Activated CD8-positive, alpha-beta memory T cell treated with anti-CD3 and anti-CD28 coated beads, Interleukin-2, amount 10 ng/mL, durations not matched to agents 7 days and 5 days (primary cell): ENCODE results near the gene GPC6. TPM values are rescaled to one million over a fixed set of nuclear protein-coding genes. Genes with fewer than 3 reads are reported as not detected.
"Not testable (repeated sequence)": the region's sequence is repeated elsewhere in the genome, so short reads cannot be mapped to it uniquely, and the experiment has no call there.

Experiments used
- ATAC-seq: fragments of 150-1000 bp; cut with Tn5 transposase; one replicate; pipeline ENCODE4 v1.10.0; 2021; ENCODE audit warnings: moderate library complexity
- CTCF ChIA-PET: fragments of 350-600 bp; sonication (Branson Sonifier 250); formaldehyde crosslinking; loops from one replicate; lab custom pipeline; 2021; ENCODE audit warnings: antibody characterized with exemption; lab: Charles Lee
- DNase-seq: peaks from one replicate; pipeline ENCODE4 v3.0.0-alpha.2; 2020
- H3K27ac Mint-ChIP-seq: one replicate; pipeline ENCODE4 v1.8.0; 2021; ENCODE audit warnings: mild to moderate bottlenecking, mixed read lengths
- H3K27me3 Mint-ChIP-seq: one replicate; pipeline ENCODE4 v1.8.0; 2021; ENCODE audit warnings: mixed read lengths
- H3K36me3 Mint-ChIP-seq: one replicate; pipeline ENCODE4 v1.8.0; 2021; ENCODE audit warnings: mild to moderate bottlenecking, mixed read lengths
- H3K4me1 Mint-ChIP-seq: one replicate; pipeline ENCODE4 v1.8.0; 2021; ENCODE audit warnings: mixed read lengths
- H3K4me3 Mint-ChIP-seq: one replicate; pipeline ENCODE4 v1.8.0; 2021; ENCODE audit warnings: mild to moderate bottlenecking, moderate library complexity, mixed read lengths
- H3K9me3 Mint-ChIP-seq: one replicate; pipeline ENCODE4 v1.8.0; 2022; ENCODE audit warnings: low read depth, mixed read lengths
- total RNA-seq, 2 experiments: library from RNA; stranded (reverse); gene quantifications; one replicate each; pipeline ENCODE4 v1.2.3, GENCODE V29; 2021

The GPC6 gene
- total RNA-seq, 2 experiments from 2014 or later, result not detected

DNA sequence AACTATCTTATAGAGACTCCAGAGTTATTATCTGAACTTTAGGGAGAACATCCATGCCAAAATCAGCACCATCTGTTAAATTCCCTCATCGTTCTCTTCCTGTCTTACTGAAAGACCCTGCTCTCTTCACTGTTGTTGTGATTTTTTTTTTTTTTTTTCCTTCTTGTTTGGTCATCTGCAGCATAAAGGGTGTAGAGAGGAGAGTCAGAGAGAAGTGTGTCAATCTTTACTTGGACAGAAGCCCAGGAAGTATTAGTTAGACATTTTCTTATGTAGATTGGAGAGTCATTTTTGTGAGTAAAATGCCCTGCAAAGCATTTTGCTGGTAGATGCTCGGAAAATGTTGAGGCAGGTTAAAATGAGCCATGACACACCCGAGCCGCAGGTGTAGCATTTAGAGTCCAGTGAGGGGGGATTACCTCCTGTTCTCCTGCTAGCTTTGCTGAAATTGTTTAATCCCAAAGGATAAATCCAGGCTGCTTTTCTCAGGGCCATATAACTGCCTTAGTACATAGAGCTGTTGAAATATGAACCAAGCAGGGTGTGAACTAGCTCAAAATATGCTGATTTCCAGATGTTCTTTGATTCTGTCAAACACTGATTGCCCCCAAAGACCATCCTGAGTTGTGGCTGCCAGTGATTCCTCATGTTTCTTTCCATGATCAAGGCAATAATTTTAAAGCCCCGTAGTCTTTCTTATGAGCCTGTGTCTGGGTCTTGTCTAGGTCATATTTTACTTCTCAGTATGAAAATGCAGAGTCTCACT lies 1109.3 kb downstream of the GPC6 start:
- H3K27ac Mint-ChIP-seq, result no peak overlapping the region
- CTCF ChIA-PET, result no interaction called here
- H3K4me3 Mint-ChIP-seq, result no peak overlapping the region
- H3K36me3 Mint-ChIP-seq, result peaks cover 6% of the 10 kb centered on the region
- DNase-seq, result no peak
- peaks cover 15% of the 10 kb centered on the region for H3K27me3 Mint-ChIP-seq
- ATAC-seq, result no peak
- H3K4me1 Mint-ChIP-seq, result peaks cover 8% of the 10 kb centered on the region
- peaks cover 2% of the 10 kb centered on the region for H3K9me3 Mint-ChIP-seq

- ATAC-seq (no peak), DNase-seq (no peak)
- H3K27ac Mint-ChIP-seq, result no peak overlapping the region
- H3K4me1 Mint-ChIP-seq, result peaks cover 11% of the 10 kb centered on the region
- CTCF ChIA-PET, result no interaction called here
- H3K4me3 Mint-ChIP-seq, result no peak overlapping the region
- H3K36me3 Mint-ChIP-seq, result peaks cover 5% of the 10 kb centered on the region
- H3K27me3 Mint-ChIP-seq, result peaks cover 11% of the 10 kb centered on the region
- H3K9me3 Mint-ChIP-seq, result peaks cover 2% of the 10 kb centered on the region
These were observed 1112.6 kb downstream of the GPC6 start for GRCh38 chr13:94339116-94339687.

GRCh38 chr13:94342436-94343242 lies 1116.0 kb downstream of the GPC6 start:
- Mint-ChIP-seq H3K36me3 (peaks cover 5% of the 10 kb centered on the region), H3K27me3 (peaks cover 7% of the 10 kb centered on the region), H3K4me1 (peaks cover 26% of the 10 kb centered on the region), H3K9me3 (peaks cover 2% of the 10 kb centered on the region), H3K4me3 (no peak overlapping the region), H3K27ac (no peak overlapping the region)
- no peak for DNase-seq
- no peak for ATAC-seq
- CTCF ChIA-PET, result no interaction called here

DNA sequence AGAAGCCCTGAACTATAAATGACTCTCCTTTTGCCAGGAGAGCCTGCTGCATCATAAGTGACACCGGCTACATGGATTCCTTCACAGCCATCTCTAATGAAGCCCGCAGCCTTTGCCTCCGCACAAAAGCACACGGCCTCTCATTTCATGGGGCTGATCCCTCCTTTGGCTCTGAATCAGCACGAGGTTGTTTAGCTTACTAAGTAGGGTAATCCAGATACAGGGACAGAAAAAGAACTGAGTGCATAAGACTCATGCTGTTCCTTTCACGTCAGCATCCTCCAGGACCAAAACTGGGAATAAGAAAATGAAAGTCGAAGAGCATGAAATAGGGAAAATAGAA lies 1116.6 kb downstream of the GPC6 start:
- ATAC-seq (no peak), DNase-seq (no peak)
- H3K9me3 Mint-ChIP-seq, result peaks cover 2% of the 10 kb centered on the region
- peaks cover 7% of the 10 kb centered on the region for H3K27me3 Mint-ChIP-seq
- H3K4me1 Mint-ChIP-seq, result peaks cover 21% of the 10 kb centered on the region
- H3K36me3 Mint-ChIP-seq, result peaks cover 2% of the 10 kb centered on the region
- CTCF ChIA-PET, result no interaction called here
- no peak overlapping the region for H3K27ac Mint-ChIP-seq
- H3K4me3 Mint-ChIP-seq, result no peak overlapping the region

- H3K36me3 Mint-ChIP-seq, H3K9me3 Mint-ChIP-seq, CTCF ChIA-PET, H3K27me3 Mint-ChIP-seq, H3K4me3 Mint-ChIP-seq, H3K27ac Mint-ChIP-seq, ATAC-seq, DNase-seq: not testable (repeated sequence)
- H3K4me1 Mint-ChIP-seq, result peaks cover 18% of the 10 kb centered on the region
These were observed 1117.1 kb downstream of the GPC6 start for GRCh38 chr13:94343687-94344086.

DNA sequence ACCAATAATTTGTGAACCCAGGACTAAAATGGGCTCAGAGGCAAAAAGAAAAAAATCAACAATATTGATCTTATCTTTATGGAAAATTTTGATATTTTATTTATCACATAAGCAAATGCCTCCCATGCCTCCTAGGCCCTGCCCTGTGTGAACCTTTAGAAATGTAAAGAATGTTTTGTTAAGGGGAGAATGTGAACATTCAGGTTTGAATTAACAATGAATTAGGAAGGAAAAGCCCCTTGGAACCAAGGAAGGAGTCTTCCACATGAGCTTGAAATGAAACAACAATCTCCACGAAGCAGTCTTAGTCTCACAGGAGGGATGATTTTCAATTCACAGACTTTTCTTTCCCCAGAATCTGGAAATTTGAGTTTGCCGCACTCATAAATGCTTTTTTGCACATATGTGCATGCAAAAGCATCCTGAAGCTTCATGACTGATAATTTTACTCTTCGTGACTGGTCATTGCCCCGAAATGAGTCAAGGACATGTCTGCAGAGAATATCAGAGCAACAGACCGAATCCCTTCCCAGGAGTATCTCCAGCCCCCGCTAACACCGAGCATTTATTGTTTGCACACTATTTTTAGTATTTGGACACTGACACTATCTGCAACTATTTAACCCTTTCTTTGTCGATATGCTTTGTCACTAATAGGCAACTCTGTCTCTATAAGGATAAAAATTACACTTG lies 1117.7 kb downstream of the GPC6 start:
- Mint-ChIP-seq H3K9me3 (peaks cover 2% of the 10 kb centered on the region), H3K27me3 (peaks cover 7% of the 10 kb centered on the region), H3K4me3 (no peak overlapping the region), H3K27ac (no peak overlapping the region), H3K4me1 (peaks cover 18% of the 10 kb centered on the region), H3K36me3 (peaks cover 2% of the 10 kb centered on the region)
- ATAC-seq (no peak), DNase-seq (no peak)
- CTCF ChIA-PET, result interaction anchor here (1.1 to 2.5 kb wide), 2 partner anchors 20 to 30 kb away, joined by 3 to 8 read pairs; no protein-coding TSS in a partner anchor

DNA sequence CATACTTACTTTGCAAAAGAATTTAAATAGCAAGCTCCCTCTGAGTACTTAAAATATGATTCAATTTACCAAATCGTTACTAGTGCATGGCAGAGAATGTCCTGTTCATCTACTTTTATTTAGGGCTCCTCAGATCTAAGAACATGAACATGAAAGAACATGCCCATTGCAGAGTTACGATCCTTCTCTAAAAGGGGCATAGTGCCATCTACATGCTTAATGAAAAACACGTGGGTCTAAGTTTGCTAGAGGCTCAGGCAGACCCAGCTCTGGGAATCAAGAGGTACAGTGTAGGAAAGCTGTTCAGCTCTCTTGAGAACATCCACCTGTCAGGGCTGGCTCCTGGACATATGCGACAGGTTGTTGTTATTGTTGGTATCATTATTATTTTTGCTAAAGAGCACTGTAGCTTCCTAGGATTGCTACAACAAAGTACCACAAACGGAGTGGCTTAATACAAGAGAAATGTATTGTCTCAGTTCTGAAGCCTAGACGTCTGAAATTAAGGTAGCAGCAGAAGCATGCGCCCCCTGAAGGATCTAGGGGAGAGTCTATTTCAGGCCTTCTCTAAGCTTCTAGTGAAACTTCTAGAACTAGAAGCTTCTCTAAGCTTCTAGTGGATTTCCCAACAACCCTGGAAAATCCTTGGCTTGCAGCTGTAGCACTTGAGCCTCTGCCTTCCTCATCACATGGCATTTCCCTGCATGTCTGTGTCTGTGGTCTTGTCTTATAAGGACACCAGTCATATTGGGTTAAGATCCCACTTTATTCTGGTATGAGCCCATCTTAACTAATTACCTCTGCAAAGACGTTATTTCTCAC lies 1119.0 kb downstream of the GPC6 start:
- peak; percentile 71 for ATAC-seq
- H3K27ac Mint-ChIP-seq, result no peak overlapping the region

GRCh38 chr13:94346261-94347019 lies 1119.8 kb downstream of the GPC6 start:
- H3K27ac Mint-ChIP-seq, result no peak overlapping the region
- CTCF ChIA-PET, result interaction anchor here (0.7 to 2.5 kb wide), 8 partner anchors 15 to 153 kb away, joined by 3 to 8 read pairs (median 4); no protein-coding TSS in a partner anchor

More for the DNA sequence above, 1119.0 kb downstream of the GPC6 start:
- no peak for DNase-seq
- Mint-ChIP-seq H3K4me1 (peaks cover 19% of the 10 kb centered on the region), H3K4me3 (no peak overlapping the region), H3K27me3 (peaks cover 10% of the 10 kb centered on the region), H3K9me3 (no peaks in the 10 kb centered on the region), H3K36me3 (peaks cover 2% of the 10 kb centered on the region)
- CTCF ChIA-PET, result interaction anchor here (0.7 to 2.5 kb wide), 11 partner anchors 8 to 230 kb away, joined by 3 to 8 read pairs (median 3); no protein-coding TSS in a partner anchor

DNA sequence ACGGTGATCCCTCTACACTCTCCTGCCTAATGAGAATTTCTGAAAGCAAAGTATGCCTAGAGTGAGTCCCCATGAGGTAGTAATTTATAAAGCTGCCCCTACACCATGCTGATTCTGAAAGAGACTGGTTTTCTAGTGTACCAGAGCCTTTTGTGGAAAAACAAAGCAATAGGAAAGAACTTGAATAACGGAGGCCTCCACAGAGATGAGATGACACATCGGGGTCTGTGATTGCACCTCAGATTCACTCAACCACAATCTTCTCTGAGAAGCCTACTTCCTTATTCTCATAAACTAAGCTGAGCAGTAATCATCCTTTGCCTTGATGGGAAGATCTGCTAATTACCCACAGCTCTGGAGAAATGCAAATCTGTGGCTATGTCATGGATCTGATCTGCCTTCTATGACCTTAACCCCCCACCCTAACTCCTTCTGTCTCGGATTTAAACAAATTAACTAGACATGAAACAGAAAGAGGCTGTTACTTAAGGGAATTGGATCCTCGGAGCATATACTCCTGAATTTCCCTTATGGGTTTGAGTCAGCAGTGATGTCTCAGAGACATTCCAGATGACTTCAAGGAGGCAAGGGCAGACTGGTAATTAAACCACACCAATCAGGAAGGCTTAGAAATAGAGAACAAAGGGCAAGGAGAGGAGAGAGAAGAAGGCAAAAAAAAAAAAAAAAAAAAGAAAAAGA lies 1124.8 kb downstream of the GPC6 start:
- Mint-ChIP-seq H3K27me3 (peaks cover 10% of the 10 kb centered on the region), H3K27ac (no peak overlapping the region), H3K36me3 (peaks cover 3% of the 10 kb centered on the region), H3K4me3 (no peak overlapping the region), H3K9me3 (no peaks in the 10 kb centered on the region), H3K4me1 (peaks cover 20% of the 10 kb centered on the region)
- ATAC-seq, result peak; percentile 65
- CTCF ChIA-PET, result no interaction called here
- DNase-seq, result no peak

More at GRCh38 chr13:94346261-94347019, 1119.8 kb downstream of the GPC6 start:
- no peaks in the 10 kb centered on the region for H3K9me3 Mint-ChIP-seq
- H3K36me3 Mint-ChIP-seq, result peaks cover 2% of the 10 kb centered on the region
- DNase-seq, result no peak
- H3K4me3 Mint-ChIP-seq, result no peak overlapping the region
- peaks cover 28% of the 10 kb centered on the region for H3K4me1 Mint-ChIP-seq
- H3K27me3 Mint-ChIP-seq, result peaks cover 10% of the 10 kb centered on the region
- ATAC-seq, result no peak

DNA sequence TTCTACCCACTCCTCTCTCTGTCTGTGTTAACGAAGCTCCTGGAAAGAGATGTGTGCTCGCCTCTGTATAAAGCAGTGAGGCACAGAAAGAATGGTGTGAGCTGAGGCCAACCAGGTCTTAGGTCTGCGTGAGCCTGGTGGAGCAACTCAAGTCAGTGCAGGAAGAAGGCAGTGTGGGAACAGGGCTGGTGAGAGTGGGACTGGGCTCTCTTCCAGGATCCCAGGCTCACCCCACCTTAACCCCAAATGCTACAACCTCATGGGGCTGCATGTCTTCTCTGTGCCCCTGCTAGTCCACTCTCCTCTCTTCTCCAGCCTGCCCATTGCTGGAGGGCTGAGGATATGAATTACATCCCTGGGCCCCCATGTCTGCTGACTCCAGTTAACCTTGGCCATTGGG lies 1125.5 kb downstream of the GPC6 start:
- ATAC-seq, result no peak
- H3K27me3 Mint-ChIP-seq, result peaks cover 10% of the 10 kb centered on the region

DNA sequence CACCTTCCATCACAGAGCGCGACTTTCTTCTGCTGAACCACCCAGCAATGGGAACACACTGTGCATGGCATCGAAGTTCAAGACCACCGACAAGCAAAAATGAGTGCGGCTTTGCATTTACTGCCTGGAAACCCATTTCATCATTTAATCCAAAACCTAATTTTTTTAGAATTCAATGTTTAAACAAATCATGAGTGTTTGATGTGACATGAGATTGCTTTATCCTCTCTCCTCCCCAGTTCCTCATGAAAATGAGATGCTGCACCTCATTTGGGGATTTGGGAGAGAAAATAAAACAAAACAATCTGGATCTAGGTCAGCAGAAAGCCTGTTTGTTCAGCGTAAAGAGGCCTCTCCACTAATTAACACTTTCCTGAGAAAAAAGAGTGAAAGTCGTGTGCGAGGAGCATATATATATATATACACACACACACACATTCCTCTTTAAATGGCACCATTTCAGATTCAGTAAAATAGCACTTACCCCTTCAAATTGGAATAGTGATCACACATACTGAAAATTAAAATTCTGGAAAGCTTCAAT lies 1126.6 kb downstream of the GPC6 start:
- Mint-ChIP-seq H3K27ac (no peak overlapping the region), H3K36me3 (peaks cover 3% of the 10 kb centered on the region), H3K9me3 (no peaks in the 10 kb centered on the region), H3K4me3 (no peak overlapping the region), H3K4me1 (peaks cover 14% of the 10 kb centered on the region), H3K27me3 (peaks cover 10% of the 10 kb centered on the region)
- DNase-seq, result no peak
- no peak for ATAC-seq
- CTCF ChIA-PET, result interaction anchor here (1.2 kb wide), 1 partner anchor 8 kb away, joined by 3 read pairs; no protein-coding TSS in a partner anchor

More for the DNA sequence above, 1125.5 kb downstream of the GPC6 start:
- H3K27ac Mint-ChIP-seq, result no peak overlapping the region
- DNase-seq, result no peak
- CTCF ChIA-PET, result no interaction called here
- H3K9me3 Mint-ChIP-seq, result no peaks in the 10 kb centered on the region
- peaks cover 3% of the 10 kb centered on the region for H3K36me3 Mint-ChIP-seq
- no peak overlapping the region for H3K4me3 Mint-ChIP-seq
- peaks cover 15% of the 10 kb centered on the region for H3K4me1 Mint-ChIP-seq
